ES-I3 (cell line): ENCODE data around the gene UGT1A8.
"Not testable (repeated sequence)": the region's sequence is repeated elsewhere in the genome, so short reads cannot be mapped to it uniquely, and the experiment has no call there.

Source experiments
- H3K36me3 ChIP-seq: 2 replicates; pipeline ENCODE4 v1.6.1; 2013; ENCODE audit warnings: mild to moderate bottlenecking, low read length, control low read depth, moderate library complexity; ENCODE audit not compliant: insufficient read depth
- H3K4me1 ChIP-seq: 2 replicates; pipeline ENCODE4 v1.6.1; 2013; ENCODE audit warnings: mild to moderate bottlenecking, control low read depth, low read length; ENCODE audit not compliant: insufficient read depth
- H3K9ac ChIP-seq: 2 replicates; pipeline ENCODE4 v1.6.1; 2013; ENCODE audit warnings: low read depth, mild to moderate bottlenecking, low read length, moderate library complexity
- H3K9me3 ChIP-seq: 2 replicates; pipeline ENCODE4 v1.6.1; 2013; ENCODE audit warnings: mild to moderate bottlenecking, low read length, moderate library complexity; ENCODE audit not compliant: control insufficient read depth, insufficient read depth

UGT1A8 gene

DNA sequence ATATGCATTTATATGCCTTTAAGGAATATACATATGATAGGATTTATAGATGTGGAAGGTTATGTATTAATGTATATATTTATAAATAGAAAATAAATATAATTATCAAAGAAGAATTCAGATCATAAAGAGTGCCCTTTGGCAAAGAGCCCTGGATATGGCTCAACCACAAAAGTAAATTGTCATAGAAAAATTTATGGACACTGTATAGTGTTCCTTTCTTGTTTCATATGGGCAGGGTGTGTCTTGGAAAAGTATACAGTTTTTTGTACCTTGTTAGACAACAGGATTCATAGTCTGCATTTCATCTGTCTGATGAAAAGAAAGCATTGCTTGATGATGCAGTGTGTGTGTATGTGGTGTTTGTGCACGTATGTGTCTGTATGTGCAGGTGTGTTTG is 67.2 kb downstream of the UGT1A8 start:
- no peaks in the 10 kb centered on the region; the same call in 1 of the 2 replicates for H3K4me1 ChIP-seq
- no peaks in the 10 kb centered on the region for H3K9me3 ChIP-seq
- no peak overlapping the region for H3K9ac ChIP-seq

DNA sequence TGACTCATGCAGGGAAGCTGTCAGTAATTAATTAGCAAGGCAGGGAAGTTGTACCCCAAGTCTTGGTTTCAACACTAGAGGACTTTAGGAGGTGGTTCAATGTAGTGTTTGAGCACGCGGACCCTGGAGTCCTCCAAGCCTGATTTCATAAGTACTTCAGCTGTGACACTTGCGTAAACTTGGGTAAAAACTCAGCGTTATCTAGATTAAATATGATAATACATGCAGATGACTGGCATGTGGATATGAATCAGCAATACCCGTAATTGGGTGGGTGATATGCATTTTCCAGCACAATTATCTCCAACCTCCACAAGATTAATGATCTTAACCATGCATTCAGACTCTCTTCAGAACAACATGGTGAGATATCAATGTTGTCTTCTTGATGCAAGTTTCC is 69.5 kb downstream of the UGT1A8 start:
- Histone ChIP-seq H3K9me3 (no peaks in the 10 kb centered on the region), H3K4me1 (peaks cover 12% of the 10 kb centered on the region), H3K36me3 (no peaks in the 10 kb centered on the region), H3K9ac (no peak overlapping the region)

More for the DNA sequence above, 67.2 kb downstream of the UGT1A8 start:
- H3K36me3 ChIP-seq, result no peaks in the 10 kb centered on the region

DNA sequence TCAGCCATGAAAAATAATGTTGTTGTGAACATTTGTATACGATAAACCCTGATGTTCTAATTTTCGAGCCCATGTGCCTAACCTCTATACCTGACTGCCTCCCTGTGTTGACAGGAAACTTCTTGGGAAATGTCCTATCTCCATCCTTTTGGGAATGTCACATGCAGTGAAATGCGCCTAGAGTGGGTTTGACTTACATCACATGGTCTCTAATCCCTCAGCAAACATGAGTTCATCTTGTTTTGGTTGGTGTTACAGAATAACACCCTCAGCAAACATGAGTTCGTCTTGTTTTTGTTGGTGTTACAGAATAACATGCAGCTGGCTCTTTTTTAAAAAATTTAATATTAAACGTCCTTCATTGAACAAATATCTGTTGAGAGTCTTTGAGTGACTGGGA is 70.9 kb downstream of the UGT1A8 start:
- no peaks in the 10 kb centered on the region for H3K9me3 ChIP-seq
- no peak overlapping the region for H3K9ac ChIP-seq
- peaks cover 16% of the 10 kb centered on the region for H3K4me1 ChIP-seq
- H3K36me3 ChIP-seq, result no peaks in the 10 kb centered on the region

DNA sequence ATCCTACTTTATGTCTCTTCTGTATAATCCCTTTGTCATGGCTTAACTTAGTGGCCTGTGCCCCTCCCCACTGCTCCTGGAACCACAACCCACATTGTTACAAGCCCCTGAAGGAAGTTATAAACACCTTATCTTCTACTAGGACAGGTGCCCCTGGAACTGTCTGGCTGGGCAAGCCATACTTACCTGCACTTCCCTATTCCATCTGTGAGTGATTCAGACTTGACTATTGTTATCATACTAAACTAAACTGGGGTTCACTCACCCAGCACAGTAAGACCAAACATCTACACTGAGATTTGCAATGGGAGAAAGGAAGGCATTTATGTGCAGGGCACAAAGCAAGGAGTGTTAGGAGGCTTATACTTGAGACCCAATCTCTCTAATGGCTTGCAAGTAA is 71.6 kb downstream of the UGT1A8 start:
- H3K9ac ChIP-seq, result no peak overlapping the region
- peaks cover 16% of the 10 kb centered on the region for H3K4me1 ChIP-seq
- H3K9me3 ChIP-seq, result no peaks in the 10 kb centered on the region
- no peaks in the 10 kb centered on the region for H3K36me3 ChIP-seq

- no peak overlapping the region for H3K9ac ChIP-seq
- H3K9me3 ChIP-seq, result no peaks in the 10 kb centered on the region
- H3K36me3 ChIP-seq, result no peaks in the 10 kb centered on the region
- peaks cover 16% of the 10 kb centered on the region for H3K4me1 ChIP-seq
Observed at GRCh38 chr2:233689501-233689900, 72.1 kb downstream of the UGT1A8 start.

DNA sequence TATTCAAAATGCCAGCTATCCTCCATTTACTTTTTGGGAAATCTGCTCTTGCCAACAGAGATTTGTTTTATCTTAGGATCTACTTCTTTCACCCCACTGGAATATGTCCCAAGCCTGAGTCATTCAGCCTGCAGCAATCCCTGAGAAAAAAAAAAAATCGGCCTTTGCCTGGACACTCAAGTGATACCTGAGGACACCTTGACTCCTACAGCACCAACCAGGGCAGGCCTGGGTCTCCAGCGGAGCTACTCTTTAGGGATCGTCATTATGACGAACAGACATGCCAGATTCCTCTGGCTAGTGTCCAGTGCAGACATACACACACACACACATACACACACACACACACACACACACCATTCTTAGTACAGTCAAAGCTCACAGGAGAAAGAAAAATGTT is 73.0 kb downstream of the UGT1A8 start:
- H3K36me3 ChIP-seq, result no peaks in the 10 kb centered on the region
- H3K4me1 ChIP-seq, result peaks cover 16% of the 10 kb centered on the region
- no peak overlapping the region for H3K9ac ChIP-seq
- H3K9me3 ChIP-seq, result no peaks in the 10 kb centered on the region

DNA sequence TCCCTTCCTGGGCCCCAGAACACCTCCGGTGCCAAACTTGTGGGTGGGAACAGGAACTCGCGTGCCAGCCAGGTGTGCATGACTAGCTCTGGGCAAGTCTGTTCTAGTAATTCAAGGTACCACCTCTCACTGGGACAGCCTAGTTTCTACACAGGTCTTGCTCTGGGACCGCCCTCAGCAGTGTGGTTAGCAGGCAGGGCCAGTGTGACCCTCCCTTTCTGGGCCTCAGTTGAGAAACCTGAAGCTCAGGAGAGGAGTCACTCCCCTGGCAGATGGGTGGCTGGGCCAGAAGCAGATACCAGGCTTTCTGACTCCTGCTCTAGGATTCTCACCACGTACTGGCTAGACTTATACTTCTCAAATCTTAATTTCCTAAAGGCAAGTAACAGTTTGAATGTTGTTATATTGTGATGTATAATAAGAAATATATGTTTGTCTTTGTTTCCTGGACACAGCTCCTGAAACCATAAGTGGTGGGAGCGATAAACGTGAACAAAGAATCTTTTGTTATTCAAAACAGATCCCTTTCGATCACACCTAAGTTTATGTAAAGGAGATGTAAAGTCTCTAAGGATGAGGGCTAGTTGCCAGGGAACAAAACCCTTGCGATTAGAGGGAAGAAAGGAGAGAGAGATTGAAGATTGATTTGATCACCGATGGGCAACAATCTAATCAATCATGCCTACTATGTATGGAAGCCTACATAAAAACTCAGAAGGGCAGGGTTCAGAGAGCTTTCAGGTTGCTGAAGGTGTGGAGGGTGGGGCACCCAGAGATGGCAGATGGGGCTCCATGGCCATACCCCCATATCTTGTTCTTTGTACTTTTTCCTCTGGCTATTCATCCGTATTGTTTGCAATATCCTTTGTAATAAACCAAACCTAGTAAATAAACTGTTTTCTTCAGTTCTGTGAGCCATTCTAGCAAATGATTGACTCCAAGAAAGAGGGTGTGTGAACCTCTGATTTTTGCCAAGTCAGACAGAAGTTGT is 74.3 kb downstream of the UGT1A8 start:
- H3K36me3 ChIP-seq, result no peaks in the 10 kb centered on the region
- H3K4me1 ChIP-seq, result peaks cover 16% of the 10 kb centered on the region
- no peaks in the 10 kb centered on the region for H3K9me3 ChIP-seq
- no peak overlapping the region for H3K9ac ChIP-seq

DNA sequence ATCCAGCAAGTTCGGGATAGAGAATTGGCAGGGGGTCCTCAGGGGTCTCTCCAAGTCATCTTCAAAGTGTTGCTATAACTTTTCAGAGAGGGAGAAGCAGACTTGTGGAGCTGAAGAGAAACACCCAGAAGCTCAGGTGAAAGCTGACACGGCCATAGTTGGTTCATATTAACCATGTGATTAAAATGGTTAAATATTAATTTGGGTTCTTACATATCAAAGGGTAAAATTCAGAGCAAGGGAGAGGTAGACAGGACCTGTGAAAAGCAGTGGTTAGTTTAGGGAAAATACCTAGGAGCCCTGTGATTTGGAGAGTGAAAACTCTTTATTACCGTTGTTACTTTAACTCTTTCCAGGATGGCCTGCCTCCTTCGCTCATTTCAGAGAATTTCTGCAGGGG is 75.2 kb downstream of the UGT1A8 start, which contains the start of gene UGT1A6:
TSS of gene UGT1A6 (plus strand) at position 243 of the 400 bp plus-strand sequence. CDS start at position 358, 115 bp downstream.
- no peaks in the 10 kb centered on the region for H3K36me3 ChIP-seq
- H3K9ac ChIP-seq, result no peak within 1 kb of the TSS
- peaks cover 16% of the 10 kb centered on the region for H3K4me1 ChIP-seq
- no peaks in the 10 kb centered on the region for H3K9me3 ChIP-seq

DNA sequence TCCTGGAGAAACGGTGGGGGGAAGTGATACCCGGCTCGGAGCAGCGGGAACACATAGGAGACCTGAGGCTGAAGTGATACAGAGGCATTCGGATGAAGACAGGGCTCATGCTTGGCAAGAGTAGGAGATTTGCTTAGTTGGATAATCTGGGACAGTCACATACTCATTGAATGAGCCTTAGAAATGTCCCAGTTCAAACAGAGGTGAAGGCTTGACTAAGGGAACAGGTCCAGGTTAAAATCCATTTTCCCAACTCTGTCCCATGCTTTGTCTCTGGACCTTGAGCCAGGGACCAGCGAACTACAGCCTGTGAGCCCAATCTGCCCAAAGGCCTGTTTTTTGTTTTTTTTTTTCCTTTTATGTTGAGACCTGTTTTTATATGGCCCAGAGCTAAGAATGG is 76.5 kb downstream of the UGT1A8 start:
- Histone ChIP-seq H3K9ac (no peak overlapping the region), H3K36me3 (no peaks in the 10 kb centered on the region), H3K4me1 (peaks cover 16% of the 10 kb centered on the region), H3K9me3 (no peaks in the 10 kb centered on the region)

GRCh38 chr2:233698740-233699139 is 81.3 kb downstream of the UGT1A8 start:
- H3K4me1 ChIP-seq, result no peaks in the 10 kb centered on the region; the same call in 1 of the 2 replicates
- no peaks in the 10 kb centered on the region for H3K36me3 ChIP-seq
- H3K9me3 ChIP-seq, result no peaks in the 10 kb centered on the region
- H3K9ac ChIP-seq, result no peak overlapping the region

GRCh38 chr2:233699424-233700027 is 82.1 kb downstream of the UGT1A8 start:
- Histone ChIP-seq H3K36me3 (no peaks in the 10 kb centered on the region), H3K9me3 (no peaks in the 10 kb centered on the region), H3K9ac (no peak overlapping the region), H3K4me1 (no peaks in the 10 kb centered on the region; the same call in 1 of the 2 replicates)

GRCh38 chr2:233700028-233700635 is 82.7 kb downstream of the UGT1A8 start:
- H3K9ac ChIP-seq, result no peak overlapping the region
- H3K9me3 ChIP-seq, result no peaks in the 10 kb centered on the region
- H3K36me3 ChIP-seq, result no peaks in the 10 kb centered on the region
- no peaks in the 10 kb centered on the region; the same call in 1 of the 2 replicates for H3K4me1 ChIP-seq

- not testable (repeated sequence) for H3K36me3 ChIP-seq, H3K9me3 ChIP-seq, H3K4me1 ChIP-seq, H3K9ac ChIP-seq
Observed at GRCh38 chr2:233700842-233701241, 83.4 kb downstream of the UGT1A8 start.

- no peaks in the 10 kb centered on the region; the same call in 1 of the 2 replicates for H3K4me1 ChIP-seq
- no peaks in the 10 kb centered on the region for H3K36me3 ChIP-seq
- H3K9me3 ChIP-seq, result no peaks in the 10 kb centered on the region
- no peak overlapping the region for H3K9ac ChIP-seq
Observed at GRCh38 chr2:233702238-233702637, 84.8 kb downstream of the UGT1A8 start.
